ENCODE measurements around the gene SAMD11. TPM values are rescaled to one million over a fixed set of nuclear protein-coding genes. Genes with fewer than 3 reads are reported as not detected.

The SAMD11 gene
- total and polyA plus RNA-seq, 4 donors = 0.51 to 4.1 (median 1.3) TPM

- Histone ChIP-seq H3K9me3 (ENCODE audit: control insufficient read depth in 4 of 4, low read length in 3 of 4) (no peaks in the 10 kb centered on the region), H3K4me1 (ENCODE audit: control insufficient read depth in 4 of 4, insufficient read depth in 4 of 4, low read length in 3 of 4) (peaks cover 0 to 2% (median 2%) of the 10 kb centered on the region in 4 donors), H3K27me3 (ENCODE audit: control insufficient read depth in 4 of 4, insufficient read depth in 4 of 4, low read length in 3 of 4) (peaks cover 0 to 2% (median 0%) of the 10 kb centered on the region in 4 donors), H3K4me3 (ENCODE audit: low read depth in 1 of 3, low read length in 3 of 3) (no peak overlapping the region), H3K36me3 (ENCODE audit: control insufficient read depth in 4 of 4, insufficient read depth in 3 of 4, low read depth in 1 of 4, low read length in 3 of 4) (no peaks in the 10 kb centered on the region), H3K27ac (ENCODE audit: low read depth in 1 of 2, low read length in 2 of 2) (no peak overlapping the region), H3K9ac (ENCODE audit: low read depth in 1 of 2, low read length in 2 of 2) (no peak overlapping the region)
- TF ChIP-seq RXRA (IDR thresholded peaks at IDR 0.05) = no peak
- TF ChIP-seq YY1 (IDR thresholded peaks at IDR 0.05) = no peak
- no peak for TF ChIP-seq FOXA2 (IDR thresholded peaks at IDR 0.05)
- no peak for TF ChIP-seq FOXA1 (IDR thresholded peaks at IDR 0.05)
- TF ChIP-seq ATF3 (IDR thresholded peaks at IDR 0.05) = no peak
- TF ChIP-seq REST (IDR thresholded peaks at IDR 0.05) = no peak
- no peak for TF ChIP-seq ZBTB33 (IDR thresholded peaks at IDR 0.05)
- no peak for TF ChIP-seq EGR1 (IDR thresholded peaks at IDR 0.05; ENCODE audit: low read depth in 2 of 2)
- TF ChIP-seq HNF4A (conservative IDR thresholded peaks at IDR 0.05) = no peak
- TF ChIP-seq HNF4G (IDR thresholded peaks at IDR 0.05) = no peak
- TF ChIP-seq GABPA (IDR thresholded peaks at IDR 0.05 in 1 of 2, conservative IDR thresholded peaks at IDR 0.05 in 1 of 2) = no peak
- no peak for TF ChIP-seq NR2F2 (IDR thresholded peaks at IDR 0.05)
- TF ChIP-seq SP1 (IDR thresholded peaks at IDR 0.05) = no peak
- TF ChIP-seq, protein P1, sequence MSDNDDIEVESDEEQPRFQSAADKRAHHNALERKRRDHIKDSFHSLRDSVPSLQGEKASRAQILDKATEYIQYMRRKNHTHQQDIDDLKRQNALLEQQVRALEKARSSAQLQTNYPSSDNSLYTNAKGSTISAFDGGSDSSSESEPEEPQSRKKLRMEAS (IDR thresholded peaks at IDR 0.05) = no peak
- 80% methylated on average over 25 of the region's 25 CpGs for WGBS
- no peak for DNase-seq (ENCODE audit: low spot score)
These were observed 12.6 kb upstream of the SAMD11 start for GRCh38 chr1:910881-911721.

GRCh38 chr1:911875-912739, 11.6 kb upstream of the SAMD11 start:
- H3K27ac ChIP-seq (ENCODE audit: low read depth in 1 of 2, low read length in 2 of 2) = no peak overlapping the region
- TF ChIP-seq GABPA (IDR thresholded peaks at IDR 0.05 in 1 of 2, conservative IDR thresholded peaks at IDR 0.05 in 1 of 2) = no peak
- no peak for TF ChIP-seq ATF3 (IDR thresholded peaks at IDR 0.05)
- TF ChIP-seq JUND (IDR thresholded peaks at IDR 0.05) = no peak
- TF ChIP-seq CTCF (IDR thresholded peaks at IDR 0.05; ENCODE audit: low read depth, low read length, missing input control) = no peak
- TF ChIP-seq FOXA2 (IDR thresholded peaks at IDR 0.05) = no peak
- no peaks in the 10 kb centered on the region for H3K36me3 ChIP-seq (ENCODE audit: control insufficient read depth in 4 of 4, insufficient read depth in 3 of 4, low read depth in 1 of 4, low read length in 3 of 4)
- 73% methylated on average over 15 of the region's 15 CpGs for WGBS
- DNase-seq (ENCODE audit: low spot score) = no peak
- peaks cover 0 to 2% (median 0%) of the 10 kb centered on the region in 4 donors for H3K27me3 ChIP-seq (ENCODE audit: control insufficient read depth in 4 of 4, insufficient read depth in 4 of 4, low read length in 3 of 4)
- peaks cover 7 to 12% (median 10%) of the 10 kb centered on the region in 4 donors for H3K4me1 ChIP-seq (ENCODE audit: control insufficient read depth in 4 of 4, insufficient read depth in 4 of 4, low read length in 3 of 4)
- H3K9me3 ChIP-seq (ENCODE audit: control insufficient read depth in 4 of 4, low read length in 3 of 4) = no peaks in the 10 kb centered on the region
- H3K4me3 ChIP-seq (ENCODE audit: low read depth in 1 of 3, low read length in 3 of 3) = no peak overlapping the region
- H3K9ac ChIP-seq (ENCODE audit: low read depth in 1 of 2, low read length in 2 of 2) = no peak overlapping the region
